ENCODE data around the gene LILRB2. TPM values are rescaled to one million over a fixed set of nuclear protein-coding genes. Genes with fewer than 3 reads are reported as not detected.
"Not testable (repeated sequence)": the region's sequence is repeated elsewhere in the genome, so short reads cannot be mapped to it uniquely, and the experiment has no call there.

Gene LILRB2
- polyA plus RNA-seq, 1 experiment = not detected

DNA sequence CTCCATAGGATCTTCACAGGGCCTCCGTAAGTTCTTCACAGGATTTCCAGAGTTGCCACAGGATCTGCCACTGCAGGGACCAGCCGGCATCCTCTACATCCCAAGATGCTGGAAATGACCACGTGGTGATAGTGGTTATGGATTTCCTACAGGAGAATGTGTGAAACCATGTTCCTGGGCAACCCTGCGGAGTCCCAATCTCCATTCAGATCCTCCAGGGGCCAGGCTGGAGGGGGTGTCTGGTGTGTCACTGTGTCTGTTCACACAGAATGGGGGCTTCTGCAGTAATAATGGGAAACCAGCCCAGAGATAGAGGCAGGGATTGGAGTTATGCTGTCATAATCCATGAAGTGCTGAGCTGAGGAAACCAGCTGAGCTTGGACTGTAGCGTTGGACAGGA is 47.0 kb downstream of the LILRB2 start:
- TF ChIP-seq, protein P1, sequence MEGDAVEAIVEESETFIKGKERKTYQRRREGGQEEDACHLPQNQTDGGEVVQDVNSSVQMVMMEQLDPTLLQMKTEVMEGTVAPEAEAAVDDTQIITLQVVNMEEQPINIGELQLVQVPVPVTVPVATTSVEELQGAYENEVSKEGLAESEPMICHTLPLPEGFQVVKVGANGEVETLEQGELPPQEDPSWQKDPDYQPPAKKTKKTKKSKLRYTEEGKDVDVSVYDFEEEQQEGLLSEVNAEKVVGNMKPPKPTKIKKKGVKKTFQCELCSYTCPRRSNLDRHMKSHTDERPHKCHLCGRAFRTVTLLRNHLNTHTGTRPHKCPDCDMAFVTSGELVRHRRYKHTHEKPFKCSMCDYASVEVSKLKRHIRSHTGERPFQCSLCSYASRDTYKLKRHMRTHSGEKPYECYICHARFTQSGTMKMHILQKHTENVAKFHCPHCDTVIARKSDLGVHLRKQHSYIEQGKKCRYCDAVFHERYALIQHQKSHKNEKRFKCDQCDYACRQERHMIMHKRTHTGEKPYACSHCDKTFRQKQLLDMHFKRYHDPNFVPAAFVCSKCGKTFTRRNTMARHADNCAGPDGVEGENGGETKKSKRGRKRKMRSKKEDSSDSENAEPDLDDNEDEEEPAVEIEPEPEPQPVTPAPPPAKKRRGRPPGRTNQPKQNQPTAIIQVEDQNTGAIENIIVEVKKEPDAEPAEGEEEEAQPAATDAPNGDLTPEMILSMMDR (IDR thresholded peaks at IDR 0.05; ENCODE audit: insufficient read depth, low read depth, low read length) = no peak
- no peak overlapping the region for H3K4me3 ChIP-seq (ENCODE audit: low read depth, low read length)
- ChIA-PET CTCF (interaction anchor here (0.6 to 1.0 kb wide), 2 partner anchors 43 to 244 kb away, joined by 3 read pairs; partner anchors contain the start of gene TSEN34), POLR2A (no interaction called here)
- no peaks in the 10 kb centered on the region; the same call in none of the 2 replicates for H3K27me3 ChIP-seq (ENCODE audit: control insufficient read depth, insufficient read depth, low read length)
- no peaks in the 10 kb centered on the region for H3K36me3 ChIP-seq (ENCODE audit: control insufficient read depth, insufficient read depth, low read length)
- DNase-seq (ENCODE audit: low read depth) = no peak

DNA sequence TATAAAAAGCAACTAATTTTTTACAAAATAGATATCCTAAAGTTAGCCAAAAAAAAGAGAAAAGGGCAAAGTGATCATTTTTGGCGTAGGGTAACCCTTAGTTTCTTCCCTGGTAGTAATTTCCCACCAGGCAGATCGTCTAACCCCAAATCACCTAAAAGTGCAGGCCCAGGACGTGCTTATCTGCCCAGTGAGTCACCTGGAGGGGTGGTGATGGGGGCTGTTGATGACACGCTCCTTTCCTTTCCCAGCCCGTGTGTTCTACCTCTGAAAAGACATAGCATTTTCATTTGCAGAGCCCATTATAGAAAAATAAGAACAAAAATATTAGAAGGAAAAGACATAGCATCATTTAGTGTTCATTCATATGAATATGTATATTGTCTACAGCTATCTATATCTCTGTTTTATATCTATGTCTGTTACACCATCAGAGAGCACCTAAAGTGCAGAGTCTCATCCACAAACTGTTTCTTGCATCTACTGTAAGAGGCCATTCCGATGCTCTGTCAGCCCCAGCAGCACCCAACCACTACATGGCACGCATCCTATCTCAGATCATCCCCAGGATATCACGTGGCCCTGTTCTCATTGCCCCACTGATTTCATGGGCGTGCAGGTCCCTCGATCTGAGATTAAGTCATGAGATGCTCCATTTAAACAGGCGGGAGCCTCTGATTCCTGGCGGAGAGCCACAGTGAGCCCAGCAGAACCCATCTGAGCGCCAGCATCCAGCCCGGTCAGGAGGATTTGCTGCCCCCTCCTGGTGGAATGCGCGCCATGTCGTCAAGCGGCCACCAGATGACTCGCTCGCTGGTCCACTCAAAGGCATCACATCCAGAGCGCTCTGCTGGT is 49.6 kb downstream of the LILRB2 start:
- no peaks in the 10 kb centered on the region for H3K36me3 ChIP-seq (ENCODE audit: control insufficient read depth, insufficient read depth, low read length)
- H3K27me3 ChIP-seq (ENCODE audit: control insufficient read depth, insufficient read depth, low read length) = no peaks in the 10 kb centered on the region; the same call in none of the 2 replicates
- POLR2A ChIA-PET = no interaction called here
- CTCF ChIA-PET = interaction anchor here (0.7 to 1.9 kb wide), 5 partner anchors 10 to 72 kb away, joined by 3 to 12 read pairs (median 7); no protein-coding TSS in a partner anchor
- peak; percentile 4 for DNase-seq (ENCODE audit: low read depth)
- TF ChIP-seq, protein P1 (IDR thresholded peaks at IDR 0.05; ENCODE audit: insufficient read depth, low read depth, low read length) = peak; percentile 95
- H3K4me3 ChIP-seq (ENCODE audit: low read depth, low read length) = no peak overlapping the region

DNA sequence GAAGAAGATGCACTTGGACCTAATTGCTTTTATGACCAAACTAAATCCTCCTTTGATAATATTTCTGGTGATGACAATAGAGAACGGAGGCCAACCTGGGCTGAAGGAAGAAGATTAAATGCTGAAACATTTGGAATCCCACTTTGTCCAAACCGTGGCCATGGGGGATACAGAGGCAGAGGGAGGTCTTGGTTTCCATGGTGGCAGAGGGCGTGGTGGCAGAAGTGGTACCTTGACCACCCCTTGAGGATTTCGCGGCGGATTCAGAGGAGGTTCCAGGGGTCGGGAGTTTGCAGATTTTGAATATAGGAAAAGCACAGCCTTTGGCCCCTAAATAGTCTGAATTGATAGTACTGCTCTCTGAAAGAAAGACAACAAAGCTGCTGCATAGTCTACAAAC is 50.9 kb downstream of the LILRB2 start:
- DNase-seq (ENCODE audit: low read depth) = no peak
- Histone ChIP-seq H3K4me3 (ENCODE audit: low read depth, low read length) (no peak overlapping the region), H3K27me3 (ENCODE audit: control insufficient read depth, insufficient read depth, low read length) (no peaks in the 10 kb centered on the region; the same call in none of the 2 replicates), H3K36me3 (ENCODE audit: control insufficient read depth, insufficient read depth, low read length) (no peaks in the 10 kb centered on the region)
- TF ChIP-seq, protein P1 (IDR thresholded peaks at IDR 0.05; ENCODE audit: insufficient read depth, low read depth, low read length) = no peak
- ChIA-PET CTCF (no interaction called here), POLR2A (no interaction called here)

DNA sequence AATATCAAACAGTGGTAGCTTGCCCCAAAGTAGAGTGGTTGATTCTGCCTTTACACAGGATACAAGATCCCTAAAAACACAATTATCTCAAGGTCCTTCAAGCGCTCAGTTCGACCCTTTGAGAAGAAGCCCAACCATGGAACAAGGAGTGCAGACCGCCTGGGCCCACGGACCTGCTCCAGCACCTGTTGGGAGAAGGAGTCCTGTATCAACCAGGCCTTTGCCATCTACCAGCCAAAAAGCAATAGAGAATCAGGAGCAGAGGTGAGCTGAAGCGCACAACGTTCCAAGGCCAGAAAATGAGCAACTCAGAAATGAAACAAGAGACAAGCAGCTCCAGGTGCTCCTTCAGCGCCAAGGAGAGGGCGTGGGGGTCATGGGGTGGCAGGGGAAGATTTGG is 51.8 kb downstream of the LILRB2 start:
- H3K36me3 ChIP-seq (ENCODE audit: control insufficient read depth, insufficient read depth, low read length) = no peaks in the 10 kb centered on the region
- TF ChIP-seq, protein P1 (IDR thresholded peaks at IDR 0.05; ENCODE audit: insufficient read depth, low read depth, low read length) = no peak
- H3K27me3 ChIP-seq (ENCODE audit: control insufficient read depth, insufficient read depth, low read length) = no peaks in the 10 kb centered on the region; the same call in 1 of the 2 replicates
- ChIA-PET POLR2A (no interaction called here), CTCF (interaction anchor here (0.6 to 1.3 kb wide), 2 partner anchors 18 to 61 kb away, joined by 3 read pairs; no protein-coding TSS in a partner anchor)
- DNase-seq (ENCODE audit: low read depth) = no peak
- no peak overlapping the region for H3K4me3 ChIP-seq (ENCODE audit: low read depth, low read length)

DNA sequence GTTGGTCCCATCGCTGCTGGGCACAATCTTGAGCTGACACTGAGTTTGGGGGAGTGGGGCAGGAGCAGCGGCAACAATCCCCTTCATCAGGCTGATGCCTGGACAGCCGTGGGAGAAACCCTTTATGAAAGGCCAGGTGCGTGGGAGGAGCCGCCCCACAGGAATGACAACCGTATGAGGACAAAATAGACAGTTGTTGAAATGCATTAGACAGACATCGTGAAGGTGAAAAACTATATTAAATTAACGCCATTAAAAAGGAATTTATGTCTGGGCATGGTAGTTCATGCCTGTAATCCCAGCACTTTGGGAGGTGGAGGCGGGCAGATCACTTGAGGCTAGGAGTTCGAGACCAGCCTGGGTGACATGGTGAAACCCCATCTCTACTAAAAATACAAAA is 56.3 kb downstream of the LILRB2 start:
- CTCF ChIA-PET; DNase-seq (ENCODE audit: low read depth); POLR2A ChIA-PET; H3K36me3 ChIP-seq (ENCODE audit: control insufficient read depth, insufficient read depth, low read length); H3K27me3 ChIP-seq (ENCODE audit: control insufficient read depth, insufficient read depth, low read length); H3K4me3 ChIP-seq (ENCODE audit: low read depth, low read length): not testable (repeated sequence)

DNA sequence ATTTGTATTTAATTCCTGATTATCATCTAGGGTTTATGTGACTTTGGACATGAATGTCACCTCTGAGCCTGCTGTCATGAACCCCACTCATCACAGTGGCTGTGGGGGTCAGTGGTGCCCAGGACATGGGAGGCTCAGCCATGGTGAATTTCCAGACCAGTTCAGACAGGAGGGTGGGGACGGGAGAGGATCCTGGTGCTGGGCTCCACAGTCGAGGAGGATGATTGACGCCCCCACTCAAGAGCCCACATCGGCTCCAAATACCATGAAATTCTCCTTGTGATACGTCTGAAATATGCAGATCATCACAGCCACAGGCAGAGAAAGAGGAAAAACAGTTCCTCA is 57.0 kb downstream of the LILRB2 start:
- DNase-seq (ENCODE audit: low read depth); H3K27me3 ChIP-seq (ENCODE audit: control insufficient read depth, insufficient read depth, low read length); POLR2A ChIA-PET; H3K4me3 ChIP-seq (ENCODE audit: low read depth, low read length); H3K36me3 ChIP-seq (ENCODE audit: control insufficient read depth, insufficient read depth, low read length): not testable (repeated sequence)
- CTCF ChIA-PET = interaction anchor here (1.1 kb wide), 1 partner anchor 55 kb away, joined by 3 read pairs; no protein-coding TSS in a partner anchor

Small RNAs within 50 kb of the gene (small RNA-seq; reads per million reads assigned to genes)
- not detected for gene AC245884.12 (ENCODE audit: insufficient read length, low read depth, low replicate concordance)
- not detected for gene MIR4752 (ENCODE audit: insufficient read length, low read depth, low replicate concordance)
- not detected for gene RNU6-1307P (ENCODE audit: insufficient read length, low read depth, low replicate concordance)

Other genes with a start within 250 kb of the LILRB2 start
- gene VSTM1, start 217.2 kb downstream of the LILRB2 start, polyA plus RNA-seq (2011; rRNA removed) = not detected in 2 replicates
- gene TARM1, start 199.7 kb downstream of the LILRB2 start, polyA plus RNA-seq (2011; rRNA removed) = not detected in 2 replicates
- 0.27 and 0.66 TPM in 2 replicates for gene OSCAR, start 180.3 kb downstream of the LILRB2 start, polyA plus RNA-seq (2011; rRNA removed)
- gene NDUFA3, start 178.3 kb downstream of the LILRB2 start, polyA plus RNA-seq (2011; rRNA removed) = 26.6 and 45.8 TPM in 2 replicates
- 15.3 and 18.8 TPM in 2 replicates for gene TFPT, start 165.5 kb downstream of the LILRB2 start, polyA plus RNA-seq (2011; rRNA removed)
- gene PRPF31, start 165.4 kb downstream of the LILRB2 start, polyA plus RNA-seq (2011; rRNA removed) = 27.7 and 39.4 TPM in 2 replicates
- gene CNOT3, start 143.3 kb downstream of the LILRB2 start, polyA plus RNA-seq (2011; rRNA removed) = 6.2 and 6.3 TPM in 2 replicates
- 3.7 and 4.4 TPM in 2 replicates for gene LENG1, start 121.4 kb downstream of the LILRB2 start, polyA plus RNA-seq (2011; rRNA removed)
- 0.54 and 0.55 TPM in 2 replicates for gene TMC4, start 108.0 kb downstream of the LILRB2 start, polyA plus RNA-seq (2011; rRNA removed)
- 75.1 and 101 TPM in 2 replicates for gene MBOAT7, start 91.5 kb downstream of the LILRB2 start, polyA plus RNA-seq (2011; rRNA removed)
- 36.2 and 53.9 TPM in 2 replicates for gene TSEN34, start 89.8 kb downstream of the LILRB2 start, polyA plus RNA-seq (2011; rRNA removed)
- 2,387 and 3,504 TPM in 2 replicates for gene RPS9, start 80.3 kb downstream of the LILRB2 start, polyA plus RNA-seq (2011; rRNA removed)
- not detected in 2 replicates for gene LILRB3, start 58.1 kb downstream of the LILRB2 start, polyA plus RNA-seq (2011; rRNA removed)
- gene LILRA6, start 38.3 kb downstream of the LILRB2 start, polyA plus RNA-seq (2011; rRNA removed) = not detected in 2 replicates
- not detected in 2 replicates for gene LILRB5, start 23.8 kb downstream of the LILRB2 start, polyA plus RNA-seq (2011; rRNA removed)
- gene LILRA5, start 32.1 kb upstream of the LILRB2 start, polyA plus RNA-seq (2011; rRNA removed) = not detected in 2 replicates
- not detected in 2 replicates for gene LILRA4, start 58.1 kb upstream of the LILRB2 start, polyA plus RNA-seq (2011; rRNA removed)
- gene LAIR1, start 83.8 kb upstream of the LILRB2 start, polyA plus RNA-seq (2011; rRNA removed) = not detected in 2 replicates
- gene TTYH1, start 134.4 kb upstream of the LILRB2 start, polyA plus RNA-seq (2011; rRNA removed) = not detected in 2 replicates
- 23.5 and 39.5 TPM in 2 replicates for gene LENG8, start 168.1 kb upstream of the LILRB2 start, polyA plus RNA-seq (2011; rRNA removed)
- gene LENG9, start 182.7 kb upstream of the LILRB2 start, polyA plus RNA-seq (2011; rRNA removed) = 1.4 and 2.0 TPM in 2 replicates
- 22.5 and 24.7 TPM in 2 replicates for gene CDC42EP5, start 192.2 kb upstream of the LILRB2 start, polyA plus RNA-seq (2011; rRNA removed)
- gene LAIR2, start 221.7 kb upstream of the LILRB2 start, polyA plus RNA-seq (2011; rRNA removed) = not detected in 2 replicates